Neural cell (in vitro differentiated cells): ENCODE results near the gene PLXNA2.

Experiments used
- REST ChIP-seq: IDR thresholded peaks from 2 replicates; pipeline ENCODE4 v1.6.1; 2012; ENCODE audit warnings: borderline replicate concordance
- TF ChIP-seq, protein P1 (sequence below): fragments of 450-650 bp; IDR thresholded peaks from 2 replicates; pipeline ENCODE4 v1.5.1; 2014; ENCODE audit warnings: antibody characterized with exemption, mild to moderate bottlenecking, moderate library complexity; ENCODE audit not compliant: poor library complexity, severe bottlenecking

DNA sequence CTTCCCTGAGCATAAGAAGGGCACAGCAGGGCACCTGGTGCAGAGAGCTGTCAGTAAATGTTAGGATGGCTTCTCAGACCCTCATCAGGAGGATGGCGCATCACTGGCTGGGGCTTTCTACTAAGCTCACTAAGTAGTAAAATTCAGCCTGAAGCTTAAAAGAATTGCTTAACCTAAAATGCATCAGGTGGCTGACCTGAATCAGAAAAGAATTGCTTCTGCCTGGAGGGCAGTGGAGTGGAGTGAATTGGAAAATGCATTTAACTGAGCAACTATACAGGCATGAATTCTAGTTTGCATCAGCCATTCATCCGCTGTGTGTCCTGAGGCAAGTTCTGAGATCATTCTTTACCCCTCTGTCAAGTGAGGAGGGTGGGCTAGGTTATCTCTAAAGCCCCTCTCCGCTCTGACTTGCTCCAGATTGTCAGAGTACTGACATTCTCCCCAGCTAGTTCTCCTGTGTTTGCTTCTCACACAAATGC, 191.2 kb downstream of the PLXNA2 start:
- TF ChIP-seq, protein P1, sequence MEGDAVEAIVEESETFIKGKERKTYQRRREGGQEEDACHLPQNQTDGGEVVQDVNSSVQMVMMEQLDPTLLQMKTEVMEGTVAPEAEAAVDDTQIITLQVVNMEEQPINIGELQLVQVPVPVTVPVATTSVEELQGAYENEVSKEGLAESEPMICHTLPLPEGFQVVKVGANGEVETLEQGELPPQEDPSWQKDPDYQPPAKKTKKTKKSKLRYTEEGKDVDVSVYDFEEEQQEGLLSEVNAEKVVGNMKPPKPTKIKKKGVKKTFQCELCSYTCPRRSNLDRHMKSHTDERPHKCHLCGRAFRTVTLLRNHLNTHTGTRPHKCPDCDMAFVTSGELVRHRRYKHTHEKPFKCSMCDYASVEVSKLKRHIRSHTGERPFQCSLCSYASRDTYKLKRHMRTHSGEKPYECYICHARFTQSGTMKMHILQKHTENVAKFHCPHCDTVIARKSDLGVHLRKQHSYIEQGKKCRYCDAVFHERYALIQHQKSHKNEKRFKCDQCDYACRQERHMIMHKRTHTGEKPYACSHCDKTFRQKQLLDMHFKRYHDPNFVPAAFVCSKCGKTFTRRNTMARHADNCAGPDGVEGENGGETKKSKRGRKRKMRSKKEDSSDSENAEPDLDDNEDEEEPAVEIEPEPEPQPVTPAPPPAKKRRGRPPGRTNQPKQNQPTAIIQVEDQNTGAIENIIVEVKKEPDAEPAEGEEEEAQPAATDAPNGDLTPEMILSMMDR = no peak
- TF ChIP-seq REST = no peak
